Stomach (tissue), 9 donors: ENCODE measurements around the gene SRCIN1. TPM values are rescaled to one million over a fixed set of nuclear protein-coding genes. Genes with fewer than 3 reads are reported as not detected.

ENCODE experiments used
- DNase-seq, 2 donors: peaks; one replicate each; pipeline versions ENCODE4 v3.0.0 to v3.0.0-alpha.2; 2013 to 2019
- H3K27ac ChIP-seq, 5 donors: fragments of 200-600 bp in 4 of 5; sonication (generic) in 4 of 5; one replicate each; pipeline ENCODE4 v1.5.1; 2013 to 2019; ENCODE audit warnings: mild to moderate bottlenecking in 1 of 5, moderate library complexity in 1 of 5
- H3K27me3 ChIP-seq, 3 donors: fragments of 200-600 bp; sonication (generic); one replicate each; pipeline ENCODE4 v1.5.1; 2017 to 2019; ENCODE audit warnings: mixed run types in 1 of 3
- H3K36me3 ChIP-seq, 4 donors: fragments of 200-600 bp; sonication (generic); 1 replicate in 3 of 4; 2 replicates in 1 of 4; pipeline ENCODE4 v1.5.1; 2016 to 2019
- H3K4me1 ChIP-seq, 4 donors: fragments of 200-600 bp; sonication (generic); one replicate each; pipeline ENCODE4 v1.5.1; 2016 to 2019
- H3K4me3 ChIP-seq, 4 donors: fragments of 200-600 bp; sonication (generic) in 3 of 4; one replicate each; pipeline ENCODE4 v1.5.1; 2016 to 2019; ENCODE audit warnings: mild to moderate bottlenecking in 1 of 4
- H3K9me3 ChIP-seq, 4 donors: fragments of 200-600 bp; sonication (generic); one replicate each; pipeline ENCODE4 v1.5.1; 2016 to 2019
- EP300 ChIP-seq: sonication (generic); formaldehyde crosslinking; IDR thresholded peaks from one replicate; pipeline ENCODE4 v1.6.1; 2017; ENCODE audit warnings: antibody characterized with exemption
- POLR2A ChIP-seq, 4 donors: fragments of 450-650 bp; IDR thresholded peaks; one replicate each; pipeline ENCODE4 v1.6.1; 2016; ENCODE audit warnings: antibody characterized with exemption in 4 of 4, control low read depth in 2 of 4, mild to moderate bottlenecking in 1 of 4, moderate library complexity in 1 of 4
- POLR2AphosphoS5 ChIP-seq, 3 donors: sonication (generic); formaldehyde crosslinking; IDR thresholded peaks; one replicate each; pipeline ENCODE4 v1.6.1; 2016; ENCODE audit warnings: antibody characterized with exemption in 3 of 3
- WGBS, 5 donors: extraction: QIAGEN DNeasy Blood & Tissue Kit in 3 of 5; methylation state at CpG; one replicate each; pipeline versions ENCODE4 v1.1.5 to v1.1.7; 2013 to 2018; 5-methylcytosine and 5-hydroxymethylcytosine counted together
- intact Hi-C: fragments of 100-400 bp; cut with DNase I; formaldehyde crosslinking; loops from one replicate; pipeline ENCODE4 v1.15.1; 2023; ENCODE audit warnings: low total_unique reads
- polyA plus RNA-seq, 3 donors: library from polyadenylated mRNA; stranded (reverse); fragments of 200-250 nt; gene quantifications; one replicate each; pipeline ENCODE4 v1.2.3, GENCODE V29; 2013
- total RNA-seq, 5 donors: library from RNA; depleted of rRNA; stranded (reverse); fragments of >200 nt; gene quantifications; one replicate each; pipeline versions ENCODE4 v1.1.0 to v1.2.3, GENCODE V29; 2014 to 2016
- TF ChIP-seq, protein P1 (sequence below), 7 experiments: fragments of 450-650 bp in 4 of 7; fragments of 200-600 bp in 3 of 7; sonication (generic) in 3 of 7; IDR thresholded peaks; one replicate each; pipeline ENCODE4 v1.5.1; 2016 to 2019; ENCODE audit warnings: antibody characterized with exemption in 7 of 7, control low read depth in 2 of 7, mild to moderate bottlenecking in 1 of 7
- donor health status: healthy with polysubstance abuse.
- donor health status: Bipolar disorder and iron deficiency.
- donor health status: healthy.

The SRCIN1 gene
- total and polyA plus RNA-seq, 8 donors = 0.29 to 21.9 (median 1.9) TPM

- Histone ChIP-seq H3K9me3 (no peaks in the 10 kb centered on the region), H3K4me1 (peaks cover 0 to 7% (median 0%) of the 10 kb centered on the region in 4 donors), H3K27ac (no peak overlapping the region), H3K4me3 (no peak overlapping the region), H3K36me3 (no peaks in the 10 kb centered on the region), H3K27me3 (peaks cover 0 to 62% (median 0%) of the 10 kb centered on the region in 3 donors)
- DNase-seq = peak in 1 of 2 donors; percentile 7
- intact Hi-C loops = no loop called here
- TF ChIP-seq EP300 (no peak), POLR2A (IDR thresholded peaks at IDR 0.05) (no peak), POLR2AphosphoS5 (IDR thresholded peaks at IDR 0.05) (no peak)
- TF ChIP-seq, protein P1, sequence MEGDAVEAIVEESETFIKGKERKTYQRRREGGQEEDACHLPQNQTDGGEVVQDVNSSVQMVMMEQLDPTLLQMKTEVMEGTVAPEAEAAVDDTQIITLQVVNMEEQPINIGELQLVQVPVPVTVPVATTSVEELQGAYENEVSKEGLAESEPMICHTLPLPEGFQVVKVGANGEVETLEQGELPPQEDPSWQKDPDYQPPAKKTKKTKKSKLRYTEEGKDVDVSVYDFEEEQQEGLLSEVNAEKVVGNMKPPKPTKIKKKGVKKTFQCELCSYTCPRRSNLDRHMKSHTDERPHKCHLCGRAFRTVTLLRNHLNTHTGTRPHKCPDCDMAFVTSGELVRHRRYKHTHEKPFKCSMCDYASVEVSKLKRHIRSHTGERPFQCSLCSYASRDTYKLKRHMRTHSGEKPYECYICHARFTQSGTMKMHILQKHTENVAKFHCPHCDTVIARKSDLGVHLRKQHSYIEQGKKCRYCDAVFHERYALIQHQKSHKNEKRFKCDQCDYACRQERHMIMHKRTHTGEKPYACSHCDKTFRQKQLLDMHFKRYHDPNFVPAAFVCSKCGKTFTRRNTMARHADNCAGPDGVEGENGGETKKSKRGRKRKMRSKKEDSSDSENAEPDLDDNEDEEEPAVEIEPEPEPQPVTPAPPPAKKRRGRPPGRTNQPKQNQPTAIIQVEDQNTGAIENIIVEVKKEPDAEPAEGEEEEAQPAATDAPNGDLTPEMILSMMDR (IDR thresholded peaks at IDR 0.05) = no peak
- WGBS, 5 donors = 57 to 68% (median 59%) methylated on average over 11 to 20 of the region's 20 CpGs
These were observed 62.2 kb downstream of the SRCIN1 start for GRCh38 chr17:38543403-38544174.

- no peaks in the 10 kb centered on the region for H3K36me3 ChIP-seq
- no peak overlapping the region for H3K27ac ChIP-seq
- TF ChIP-seq, protein P1 (IDR thresholded peaks at IDR 0.05) = no peak
- TF ChIP-seq POLR2AphosphoS5 (IDR thresholded peaks at IDR 0.05) (no peak), POLR2A (IDR thresholded peaks at IDR 0.05) (no peak), EP300 (no peak)
- 83 to 88% (median 87%) methylated on average over 8 of the region's 8 CpGs for WGBS, 5 donors
- intact Hi-C loops = no loop called here
- peaks cover 0 to 52% (median 0%) of the 10 kb centered on the region in 3 donors for H3K27me3 ChIP-seq
- H3K4me1 ChIP-seq = peaks cover 0 to 7% (median 0%) of the 10 kb centered on the region in 4 donors
- no peak for DNase-seq
- H3K4me3 ChIP-seq = no peak overlapping the region
- H3K9me3 ChIP-seq = no peaks in the 10 kb centered on the region
These were observed 63.5 kb downstream of the SRCIN1 start for GRCh38 chr17:38542286-38542685.

GRCh38 chr17:38541281-38541680 is 64.5 kb downstream of the SRCIN1 start:
- WGBS, 5 donors = 72 to 87% (median 83%) methylated on average over 11 of the region's 11 CpGs
- intact Hi-C loops = no loop called here

GRCh38 chr17:38540514-38541045 is 65.2 kb downstream of the SRCIN1 start:
- H3K36me3 ChIP-seq = no peaks in the 10 kb centered on the region
- peaks cover 0 to 54% (median 0%) of the 10 kb centered on the region in 3 donors for H3K27me3 ChIP-seq
- DNase-seq = no peak
- no peaks in the 10 kb centered on the region for H3K9me3 ChIP-seq
- TF ChIP-seq POLR2AphosphoS5 (IDR thresholded peaks at IDR 0.05) = no peak
- no peak for TF ChIP-seq POLR2A (IDR thresholded peaks at IDR 0.05)
- no peak for TF ChIP-seq EP300
- TF ChIP-seq, protein P1 (IDR thresholded peaks at IDR 0.05) = no peak
- H3K4me1 ChIP-seq = peaks cover 0 to 7% (median 0%) of the 10 kb centered on the region in 4 donors
- H3K27ac ChIP-seq = no peak overlapping the region
- no peak overlapping the region for H3K4me3 ChIP-seq
- 77 to 86% (median 83%) methylated on average over 11 of the region's 11 CpGs for WGBS, 5 donors
- intact Hi-C loops = no loop called here

More at GRCh38 chr17:38541281-38541680, 64.5 kb downstream of the SRCIN1 start:
- H3K27ac ChIP-seq = no peak overlapping the region
- H3K36me3 ChIP-seq = no peaks in the 10 kb centered on the region
- H3K4me3 ChIP-seq = no peak overlapping the region
- peaks cover 0 to 54% (median 0%) of the 10 kb centered on the region in 3 donors for H3K27me3 ChIP-seq
- no peaks in the 10 kb centered on the region for H3K9me3 ChIP-seq
- peaks cover 0 to 7% (median 0%) of the 10 kb centered on the region in 4 donors for H3K4me1 ChIP-seq
- TF ChIP-seq POLR2AphosphoS5 (IDR thresholded peaks at IDR 0.05) = no peak
- TF ChIP-seq POLR2A (IDR thresholded peaks at IDR 0.05) = no peak
- no peak for TF ChIP-seq EP300
- TF ChIP-seq, protein P1 (IDR thresholded peaks at IDR 0.05) = no peak
- DNase-seq = no peak
